ENCODE results near the gene EPS8L2. TPM values are rescaled to one million over a fixed set of nuclear protein-coding genes. Genes with fewer than 3 reads are reported as not detected.

The EPS8L2 gene
- total RNA-seq, 1 donor from 2014 or later, result 111 TPM

DNA sequence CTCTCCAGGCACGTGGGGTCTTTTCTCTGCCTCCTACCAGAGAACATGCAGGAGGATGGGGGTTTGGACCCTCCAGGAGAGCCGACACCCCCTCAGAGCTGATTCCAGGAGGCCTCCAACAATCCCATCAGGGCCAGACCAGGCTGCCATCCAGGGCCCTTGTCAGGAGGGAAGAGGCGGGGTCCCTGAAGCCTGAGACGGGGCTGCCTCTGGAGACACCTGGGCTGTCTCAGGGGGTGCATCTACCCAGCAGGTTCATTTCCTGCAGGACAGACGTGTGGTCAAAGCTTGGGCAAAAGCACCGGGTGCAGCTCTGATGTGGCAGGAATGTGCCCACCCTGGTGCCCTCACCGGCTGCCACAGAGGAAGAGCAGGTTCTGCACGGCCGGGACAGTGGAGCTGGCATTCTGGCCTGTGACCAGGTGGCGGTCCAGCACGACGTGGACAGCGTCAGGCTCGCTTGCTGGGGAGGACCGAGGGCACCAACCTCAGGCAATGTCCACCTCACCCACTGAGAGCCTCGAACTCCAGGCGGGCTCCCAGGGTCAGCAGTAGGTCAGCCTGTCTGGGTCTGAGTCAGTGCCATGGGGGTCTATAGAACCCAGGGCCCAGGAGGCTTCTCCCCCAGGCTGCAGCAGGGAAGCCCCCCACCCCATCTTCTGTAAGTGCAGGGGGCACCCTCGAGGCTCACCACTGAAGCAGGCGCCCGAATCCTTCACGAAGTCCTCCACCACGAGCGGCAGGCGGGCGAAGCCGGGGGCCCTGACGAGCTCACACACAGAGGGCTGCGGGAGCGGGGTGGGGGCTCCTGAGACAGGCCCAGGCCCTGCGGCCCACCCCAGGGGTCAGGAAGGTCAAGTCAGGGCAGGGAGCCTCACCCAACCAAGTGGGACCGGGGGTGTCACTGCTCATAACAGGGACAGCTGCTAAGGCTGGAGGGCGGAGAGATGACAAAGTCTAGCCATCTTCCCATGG, 64.9 kb downstream of the EPS8L2 start:
- H3K27ac Mint-ChIP-seq, result no peak overlapping the region

DNA sequence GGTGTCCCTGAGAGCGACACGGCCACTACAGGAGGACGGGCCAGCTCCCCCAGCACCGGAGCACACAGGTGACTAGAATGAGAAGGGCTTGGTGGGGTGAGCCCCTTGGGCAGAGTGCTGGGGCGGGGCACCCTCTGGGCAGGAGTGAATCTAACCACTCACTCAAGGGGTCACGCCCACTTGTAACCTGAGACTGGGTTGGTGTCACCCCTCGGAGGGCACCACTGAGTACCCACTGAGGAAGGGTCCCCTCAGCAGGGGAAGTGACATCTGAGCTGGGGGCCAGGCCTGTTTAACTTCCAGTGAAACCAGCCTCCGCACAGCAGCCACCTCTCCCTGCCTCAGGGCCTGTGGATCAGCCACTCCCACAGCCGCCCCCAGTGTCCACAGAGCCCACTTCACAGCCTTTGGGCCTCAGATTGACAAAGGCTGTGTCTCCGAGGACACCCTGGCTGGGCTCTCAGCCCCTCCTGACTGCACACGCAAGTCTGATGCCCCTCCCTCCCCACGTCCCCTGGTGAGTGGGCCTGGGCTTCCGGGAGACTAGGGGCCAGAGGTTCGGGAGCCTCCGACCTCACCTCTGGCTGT, 65.7 kb downstream of the EPS8L2 start:
- no peak for DNase-seq (ENCODE audit: low spot score in 2 of 2, unreplicated experiment in 2 of 2)
- Mint-ChIP-seq H3K4me3 (no peak overlapping the region), H3K36me3 (peaks cover 10% of the 10 kb centered on the region), H3K27ac (no peak overlapping the region), H3K4me1 (peaks cover 14% of the 10 kb centered on the region), H3K27me3 (ENCODE audit: low read depth) (no peaks in the 10 kb centered on the region), H3K9me3 (no peaks in the 10 kb centered on the region)
- TF ChIP-seq, protein P1, sequence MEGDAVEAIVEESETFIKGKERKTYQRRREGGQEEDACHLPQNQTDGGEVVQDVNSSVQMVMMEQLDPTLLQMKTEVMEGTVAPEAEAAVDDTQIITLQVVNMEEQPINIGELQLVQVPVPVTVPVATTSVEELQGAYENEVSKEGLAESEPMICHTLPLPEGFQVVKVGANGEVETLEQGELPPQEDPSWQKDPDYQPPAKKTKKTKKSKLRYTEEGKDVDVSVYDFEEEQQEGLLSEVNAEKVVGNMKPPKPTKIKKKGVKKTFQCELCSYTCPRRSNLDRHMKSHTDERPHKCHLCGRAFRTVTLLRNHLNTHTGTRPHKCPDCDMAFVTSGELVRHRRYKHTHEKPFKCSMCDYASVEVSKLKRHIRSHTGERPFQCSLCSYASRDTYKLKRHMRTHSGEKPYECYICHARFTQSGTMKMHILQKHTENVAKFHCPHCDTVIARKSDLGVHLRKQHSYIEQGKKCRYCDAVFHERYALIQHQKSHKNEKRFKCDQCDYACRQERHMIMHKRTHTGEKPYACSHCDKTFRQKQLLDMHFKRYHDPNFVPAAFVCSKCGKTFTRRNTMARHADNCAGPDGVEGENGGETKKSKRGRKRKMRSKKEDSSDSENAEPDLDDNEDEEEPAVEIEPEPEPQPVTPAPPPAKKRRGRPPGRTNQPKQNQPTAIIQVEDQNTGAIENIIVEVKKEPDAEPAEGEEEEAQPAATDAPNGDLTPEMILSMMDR (IDR thresholded peaks at IDR 0.05; ENCODE audit: unreplicated experiment), result no peak

More for the DNA sequence above, 64.9 kb downstream of the EPS8L2 start:
- Mint-ChIP-seq H3K9me3 (no peaks in the 10 kb centered on the region), H3K4me1 (peaks cover 7% of the 10 kb centered on the region), H3K4me3 (no peak overlapping the region), H3K27me3 (ENCODE audit: low read depth) (no peaks in the 10 kb centered on the region), H3K36me3 (peaks cover 14% of the 10 kb centered on the region)
- peak in 1 of 2 experiments; percentile 17 for DNase-seq (ENCODE audit: low spot score in 2 of 2, unreplicated experiment in 2 of 2)
- TF ChIP-seq, protein P1 (IDR thresholded peaks at IDR 0.05; ENCODE audit: unreplicated experiment), result no peak

DNA sequence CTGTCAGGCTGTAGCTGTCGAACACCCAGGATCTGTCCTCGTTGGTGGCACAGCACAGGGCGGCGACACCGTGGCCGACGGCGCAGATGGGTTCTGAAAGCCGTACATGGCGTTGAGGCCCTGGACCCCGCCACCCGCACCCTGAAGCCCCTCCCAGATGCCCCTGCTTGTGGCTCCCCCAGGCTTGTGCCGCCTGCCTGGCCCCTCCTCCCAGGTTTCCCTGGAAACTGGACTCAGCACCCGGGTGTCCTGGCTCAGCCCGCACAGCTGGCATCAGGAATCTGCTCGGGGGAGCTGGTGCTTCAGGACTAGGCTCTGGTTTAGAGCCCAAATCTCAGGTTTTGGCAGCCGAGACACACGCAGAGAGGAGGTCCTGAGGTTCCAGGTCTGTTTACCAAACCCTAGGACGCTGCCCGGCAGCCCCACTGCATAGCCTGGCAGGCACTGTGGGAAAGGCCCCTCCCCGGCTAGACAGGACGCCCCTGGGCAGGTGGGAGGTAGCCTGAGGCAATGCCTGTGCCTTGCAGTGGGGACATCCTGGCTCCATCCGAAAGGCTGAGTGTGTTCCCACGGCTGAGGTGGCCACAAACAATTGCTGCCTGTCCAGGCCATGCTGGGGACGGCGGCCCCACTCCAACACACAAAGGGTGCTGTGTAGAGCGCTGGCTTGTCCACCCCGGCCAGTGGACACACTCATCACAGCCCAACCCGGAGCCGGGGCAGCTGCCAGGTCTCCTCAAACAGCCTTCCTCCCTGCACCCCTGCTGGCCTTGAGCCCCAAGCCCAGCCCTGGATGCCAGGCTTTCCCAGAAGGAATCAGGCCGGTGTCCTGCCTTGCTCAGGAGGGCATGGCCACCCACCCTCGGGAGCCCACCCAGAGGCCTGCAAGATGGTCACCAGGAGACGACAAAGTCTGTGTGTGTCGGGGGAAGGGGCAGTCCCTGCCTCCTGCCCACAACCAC, 66.7 kb downstream of the EPS8L2 start:
- no peaks in the 10 kb centered on the region for H3K9me3 Mint-ChIP-seq
- DNase-seq (ENCODE audit: low spot score in 2 of 2, unreplicated experiment in 2 of 2), result peak in 1 of 2 experiments; percentile 18
- peaks cover 4% of the 10 kb centered on the region for H3K36me3 Mint-ChIP-seq
- TF ChIP-seq, protein P1 (IDR thresholded peaks at IDR 0.05; ENCODE audit: unreplicated experiment), result no peak
- H3K4me3 Mint-ChIP-seq, result no peak overlapping the region
- no peaks in the 10 kb centered on the region for H3K27me3 Mint-ChIP-seq (ENCODE audit: low read depth)
- no peak overlapping the region for H3K27ac Mint-ChIP-seq
- peaks cover 14% of the 10 kb centered on the region for H3K4me1 Mint-ChIP-seq

DNA sequence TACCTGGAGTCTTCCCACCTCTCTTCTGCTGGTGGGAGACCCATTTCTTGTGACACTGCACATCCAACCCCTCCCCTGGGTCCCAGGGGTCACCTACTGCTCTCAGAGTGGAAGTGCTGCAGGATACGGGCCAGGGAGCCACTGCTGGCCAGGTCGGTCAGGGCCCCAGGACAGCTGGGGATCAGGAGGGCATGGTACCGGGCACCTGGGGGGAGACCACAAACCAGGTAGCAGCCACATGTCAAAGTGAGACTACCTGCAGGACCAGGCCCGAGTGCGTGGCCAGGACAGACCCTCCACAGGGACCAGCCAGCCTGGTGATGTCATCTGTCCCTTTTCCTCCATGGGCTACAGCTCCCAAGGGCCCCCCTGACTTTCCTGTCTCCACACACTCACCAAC, 67.4 kb downstream of the EPS8L2 start:
- Mint-ChIP-seq H3K27me3 (ENCODE audit: low read depth) (no peaks in the 10 kb centered on the region), H3K27ac (no peak overlapping the region), H3K4me1 (peaks cover 14% of the 10 kb centered on the region), H3K36me3 (peaks cover 4% of the 10 kb centered on the region), H3K4me3 (no peak overlapping the region), H3K9me3 (no peaks in the 10 kb centered on the region)
- TF ChIP-seq, protein P1 (IDR thresholded peaks at IDR 0.05; ENCODE audit: unreplicated experiment), result no peak
- DNase-seq (ENCODE audit: low spot score in 2 of 2, unreplicated experiment in 2 of 2), result no peak

DNA sequence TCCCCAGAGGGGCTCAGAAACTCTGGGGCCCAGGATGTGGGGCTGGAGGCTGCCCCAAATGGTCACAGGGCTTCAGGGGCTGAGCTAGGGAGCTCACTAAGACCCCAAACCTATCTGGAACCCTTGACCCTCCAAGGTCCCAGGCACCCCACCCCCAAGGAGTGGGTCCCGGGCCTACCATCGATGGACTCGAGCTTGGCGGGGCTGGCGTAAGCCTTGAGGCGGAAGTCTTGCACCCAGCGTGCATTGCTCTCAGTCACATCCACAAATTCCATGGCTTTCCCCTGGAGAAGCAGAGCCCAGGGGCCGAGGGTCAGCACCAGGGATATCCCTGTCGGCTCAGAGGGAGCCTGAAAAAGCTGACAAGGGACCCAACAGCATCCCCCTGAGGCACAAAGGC, 67.8 kb downstream of the EPS8L2 start:
- H3K27ac Mint-ChIP-seq, result no peak overlapping the region
- H3K4me1 Mint-ChIP-seq, result peaks cover 14% of the 10 kb centered on the region
- no peaks in the 10 kb centered on the region for H3K9me3 Mint-ChIP-seq
- TF ChIP-seq, protein P1 (IDR thresholded peaks at IDR 0.05; ENCODE audit: unreplicated experiment), result no peak
- H3K36me3 Mint-ChIP-seq, result peaks cover 4% of the 10 kb centered on the region
- DNase-seq (ENCODE audit: low spot score in 2 of 2, unreplicated experiment in 2 of 2), result no peak
- no peaks in the 10 kb centered on the region for H3K27me3 Mint-ChIP-seq (ENCODE audit: low read depth)
- H3K4me3 Mint-ChIP-seq, result no peak overlapping the region
